HepG2 (cell line): ENCODE measurements around the gene CEP250. TPM values are rescaled to one million over a fixed set of nuclear protein-coding genes. Genes with fewer than 3 reads are reported as not detected.

Experiments used
- DDIT3 ChIP-seq: sonication (generic); formaldehyde crosslinking; IDR thresholded peaks from 2 replicates; pipeline ENCODE4 v1.4.0; 2020; ENCODE audit warnings: mild to moderate bottlenecking, missing genetic modification reagents
- ELF1 ChIP-seq: sonication (generic); formaldehyde crosslinking; IDR thresholded peaks from 2 replicates; pipeline ENCODE4 v1.4.0; 2020; ENCODE audit warnings: missing genetic modification reagents
- ERF ChIP-seq: IDR thresholded peaks from 2 replicates; pipeline ENCODE4 v1.6.1; 2018; ENCODE audit warnings: missing biosample characterization, missing genetic modification reagents
- FOXA3 ChIP-seq: IDR thresholded peaks from 2 replicates; pipeline ENCODE4 v1.6.1; 2016; ENCODE audit warnings: missing genetic modification reagents, missing compliant biosample characterization
- HINFP ChIP-seq: sonication (generic); formaldehyde crosslinking; IDR thresholded peaks from 2 replicates; pipeline ENCODE4 v1.4.0; 2020; ENCODE audit warnings: low read depth, mild to moderate bottlenecking, missing genetic modification reagents
- MZF1 ChIP-seq: sonication (generic); formaldehyde crosslinking; IDR thresholded peaks from 2 replicates; pipeline ENCODE4 v1.8.1; 2023; ENCODE audit warnings: mild to moderate bottlenecking, missing genetic modification reagents, borderline replicate concordance
- PHF20 ChIP-seq: sonication (generic); formaldehyde crosslinking; IDR thresholded peaks from 2 replicates; pipeline ENCODE4 v1.5.0; 2020; ENCODE audit warnings: mild to moderate bottlenecking, missing genetic modification reagents
- RBM22 ChIP-seq: fragments of 200-400 bp; formaldehyde crosslinking; optimal IDR thresholded peaks from 2 replicates; pipeline ENCODE3; 2017; ENCODE audit warnings: mild to moderate bottlenecking, low read length, moderate library complexity
- RXRB ChIP-seq: IDR thresholded peaks from 2 replicates; pipeline ENCODE4 v1.6.1; 2016; ENCODE audit warnings: borderline replicate concordance, missing genetic modification reagents, missing compliant biosample characterization
- STAT6 ChIP-seq: sonication (generic); formaldehyde crosslinking; IDR thresholded peaks from 2 replicates; pipeline ENCODE4 v1.4.0; 2020; ENCODE audit warnings: missing genetic modification reagents, mild to moderate bottlenecking, borderline replicate concordance
- TCF12 ChIP-seq, 2 experiments: fragments of 450-650 bp in 1 of 2; sonication (generic) in 1 of 2; formaldehyde crosslinking in 1 of 2; IDR thresholded peaks; 2 replicates each; pipeline versions ENCODE4 v1.6.1 to v1.8.0; 2017 to 2022; ENCODE audit warnings: antibody characterized with exemption in 1 of 2, mild to moderate bottlenecking in 1 of 2, missing genetic modification reagents in 1 of 2, moderate library complexity in 1 of 2
- ZBTB14 ChIP-seq: sonication (generic); formaldehyde crosslinking; IDR thresholded peaks from 2 replicates; pipeline ENCODE4 v1.4.0; 2020; ENCODE audit warnings: missing genetic modification reagents
- ZNF335 ChIP-seq: sonication (generic); formaldehyde crosslinking; IDR thresholded peaks from 2 replicates; pipeline ENCODE4 v1.4.0; 2020; ENCODE audit warnings: missing genetic modification reagents
- ZNF382 ChIP-seq: sonication (generic); formaldehyde crosslinking; IDR thresholded peaks from 2 replicates; pipeline ENCODE4 v1.5.0; 2020; ENCODE audit warnings: missing genetic modification reagents, mild to moderate bottlenecking, borderline replicate concordance
- polyA plus RNA-seq, 8 experiments: library from polyadenylated mRNA; depleted of rRNA in 3 of 8; stranded (reverse) in 7 of 8; unstranded in 1 of 8; fragments of >200 nt; fragmentation: Illumina TruSeq in 4 of 8; extraction: Trizol in 4 of 8; gene quantifications; 2 replicates each; pipeline versions ENCODE4 v1.2.1 to v1.2.3, GENCODE V29; 2011 to 2016; ENCODE audit warnings: low read depth in 4 of 8, missing spikeins in 1 of 8, mixed read lengths in 1 of 8; ENCODE audit not compliant: insufficient read depth in 1 of 8
- total RNA-seq, 5 experiments: library from RNA; depleted of rRNA; stranded (reverse); fragments of >200 nt; fragmentation: Illumina TruSeq; extraction: Trizol; gene quantifications; 2 replicates each; pipeline ENCODE4 v1.2.3, GENCODE V29; 2016; ENCODE audit warnings: low read depth in 1 of 5
- TF ChIP-seq, protein P1 (sequence below): sonication (generic); formaldehyde crosslinking; IDR thresholded peaks from 2 replicates; pipeline ENCODE4 v1.4.0; 2020; ENCODE audit warnings: missing genetic modification reagents
- TF ChIP-seq, protein P2 (sequence below): sonication (generic); formaldehyde crosslinking; IDR thresholded peaks from 2 replicates; pipeline ENCODE4 v1.5.0; 2020; ENCODE audit warnings: mild to moderate bottlenecking, missing genetic modification reagents
- TF ChIP-seq, protein P3 (sequence below): sonication (generic); formaldehyde crosslinking; IDR thresholded peaks from 2 replicates; pipeline ENCODE4 v1.8.0; 2022; ENCODE audit warnings: low read depth, missing genetic modification reagents

CEP250 gene
- total and polyA plus RNA-seq, 2 of the 13 experiments (the other 11 are each of a cell fraction or from before 2014, with no cell fraction given) = 28.8 to 55.3 TPM

DNA sequence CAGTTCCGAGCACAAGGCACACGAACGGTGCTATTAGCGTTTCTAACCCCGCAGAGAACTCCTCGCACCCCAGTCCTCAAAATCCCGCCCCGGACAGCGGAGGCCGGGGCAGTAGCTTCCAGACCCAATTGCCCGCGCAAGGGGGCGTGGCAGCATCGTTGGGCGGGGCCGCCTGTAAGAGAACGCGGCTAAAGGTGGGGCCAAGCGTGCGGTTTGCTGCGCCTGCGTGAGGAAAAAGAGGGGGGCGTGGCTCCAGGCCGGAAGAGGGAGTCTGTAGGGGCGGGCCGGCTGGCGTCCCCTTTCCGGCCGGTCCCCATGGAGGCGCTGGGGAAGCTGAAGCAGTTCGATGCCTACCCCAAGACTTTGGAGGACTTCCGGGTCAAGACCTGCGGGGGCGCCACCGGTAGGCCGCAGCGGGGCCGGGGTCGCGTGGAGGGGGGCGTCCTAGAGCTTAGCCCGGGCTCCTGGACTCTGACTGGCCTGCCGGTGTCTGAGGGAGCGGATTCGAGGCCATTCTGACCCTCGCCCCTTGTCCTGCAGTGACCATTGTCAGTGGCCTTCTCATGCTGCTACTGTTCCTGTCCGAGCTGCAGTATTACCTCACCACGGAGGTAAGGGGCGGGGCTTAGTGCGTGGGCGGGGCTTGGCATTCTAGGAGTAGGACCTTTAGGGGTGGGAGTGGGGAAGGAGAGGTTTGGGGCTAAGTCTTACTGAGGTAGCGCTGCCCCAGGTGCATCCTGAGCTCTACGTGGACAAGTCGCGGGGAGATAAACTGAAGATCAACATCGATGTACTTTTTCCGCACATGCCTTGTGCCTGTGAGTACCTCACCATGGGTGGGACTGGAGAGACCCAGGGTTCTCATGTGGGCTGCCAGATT, 86.6 kb downstream of the CEP250 start, which contains the start of gene ERGIC3 (continued):
- TF ChIP-seq, protein P1, sequence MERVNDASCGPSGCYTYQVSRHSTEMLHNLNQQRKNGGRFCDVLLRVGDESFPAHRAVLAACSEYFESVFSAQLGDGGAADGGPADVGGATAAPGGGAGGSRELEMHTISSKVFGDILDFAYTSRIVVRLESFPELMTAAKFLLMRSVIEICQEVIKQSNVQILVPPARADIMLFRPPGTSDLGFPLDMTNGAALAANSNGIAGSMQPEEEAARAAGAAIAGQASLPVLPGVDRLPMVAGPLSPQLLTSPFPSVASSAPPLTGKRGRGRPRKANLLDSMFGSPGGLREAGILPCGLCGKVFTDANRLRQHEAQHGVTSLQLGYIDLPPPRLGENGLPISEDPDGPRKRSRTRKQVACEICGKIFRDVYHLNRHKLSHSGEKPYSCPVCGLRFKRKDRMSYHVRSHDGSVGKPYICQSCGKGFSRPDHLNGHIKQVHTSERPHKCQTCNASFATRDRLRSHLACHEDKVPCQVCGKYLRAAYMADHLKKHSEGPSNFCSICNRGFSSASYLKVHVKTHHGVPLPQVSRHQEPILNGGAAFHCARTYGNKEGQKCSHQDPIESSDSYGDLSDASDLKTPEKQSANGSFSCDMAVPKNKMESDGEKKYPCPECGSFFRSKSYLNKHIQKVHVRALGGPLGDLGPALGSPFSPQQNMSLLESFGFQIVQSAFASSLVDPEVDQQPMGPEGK (CRISPR knock-in tag) = peak; percentile 82
- TF ChIP-seq ELF1 (peak; percentile 97), STAT6 (CRISPR knock-in tag) (peak; percentile 41; the same call in 1 of the 2 replicates), DDIT3 (no peak), RBM22 (peak; percentile 28), TCF12 (IDR thresholded peaks at IDR 0.05) (no peak), TCF12 (CRISPR knock-in tag; IDR thresholded peaks at IDR 0.05) (no peak), ZNF382 (CRISPR knock-in tag) (no peak), PHF20 (CRISPR knock-in tag) (peak; percentile 97), RXRB (CRISPR knock-in tag) (peak; percentile 75), ZNF335 (CRISPR knock-in tag) (peak; percentile 89), ZBTB14 (no peak), FOXA3 (peak; percentile 16), ERF (CRISPR knock-in tag) (peak; percentile 93), HINFP (no peak), MZF1 (CRISPR knock-in tag) (peak; percentile 84; the same call in 1 of the 2 replicates)
- TF ChIP-seq, protein P2, sequence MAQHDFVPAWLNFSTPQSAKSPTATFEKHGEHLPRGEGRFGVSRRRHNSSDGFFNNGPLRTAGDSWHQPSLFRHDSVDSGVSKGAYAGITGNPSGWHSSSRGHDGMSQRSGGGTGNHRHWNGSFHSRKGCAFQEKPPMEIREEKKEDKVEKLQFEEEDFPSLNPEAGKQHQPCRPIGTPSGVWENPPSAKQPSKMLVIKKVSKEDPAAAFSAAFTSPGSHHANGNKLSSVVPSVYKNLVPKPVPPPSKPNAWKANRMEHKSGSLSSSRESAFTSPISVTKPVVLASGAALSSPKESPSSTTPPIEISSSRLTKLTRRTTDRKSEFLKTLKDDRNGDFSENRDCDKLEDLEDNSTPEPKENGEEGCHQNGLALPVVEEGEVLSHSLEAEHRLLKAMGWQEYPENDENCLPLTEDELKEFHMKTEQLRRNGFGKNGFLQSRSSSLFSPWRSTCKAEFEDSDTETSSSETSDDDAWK = no peak
- TF ChIP-seq, protein P3, sequence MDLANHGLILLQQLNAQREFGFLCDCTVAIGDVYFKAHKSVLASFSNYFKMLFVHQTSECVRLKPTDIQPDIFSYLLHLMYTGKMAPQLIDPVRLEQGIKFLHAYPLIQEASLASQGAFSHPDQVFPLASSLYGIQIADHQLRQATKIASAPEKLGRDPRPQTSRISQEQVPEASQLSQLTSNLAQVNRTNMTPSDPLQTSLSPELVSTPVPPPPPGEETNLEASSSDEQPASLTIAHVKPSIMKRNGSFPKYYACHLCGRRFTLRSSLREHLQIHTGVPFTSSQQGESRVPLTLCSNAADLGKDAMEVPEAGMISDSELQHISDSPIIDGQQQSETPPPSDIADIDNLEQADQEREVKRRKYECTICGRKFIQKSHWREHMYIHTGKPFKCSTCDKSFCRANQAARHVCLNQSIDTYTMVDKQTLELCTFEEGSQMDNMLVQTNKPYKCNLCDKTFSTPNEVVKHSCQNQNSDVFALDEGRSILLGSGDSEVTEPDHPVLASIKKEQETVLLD (CRISPR knock-in tag) = peak; percentile 78; the same call in 1 of the 2 replicates
